Heart left ventricle (tissue), 16 donors: ENCODE results near the gene IGF2BP1. TPM values are rescaled to one million over a fixed set of nuclear protein-coding genes. Genes with fewer than 3 reads are reported as not detected.
"Not testable (repeated sequence)": the region's sequence is repeated elsewhere in the genome, so short reads cannot be mapped to it uniquely, and the experiment has no call there.

Source experiments
- ATAC-seq, 4 donors: fragments of 200-7000 bp; cut with Tn5 transposase; one replicate each; pipeline ENCODE4 v1.9.1; 2020 to 2022; ENCODE audit warnings: moderate library complexity in 4 of 4, mild to moderate bottlenecking in 3 of 4, moderate number of reproducible peaks in 1 of 4
- DNase-seq, 5 donors: peaks; one replicate each; pipeline ENCODE4 v3.0.0-alpha.2; 2020
- H3K27ac ChIP-seq, 12 donors: fragments of 200-600 bp; sonication (generic) in 4 of 12; one replicate each; pipeline versions ENCODE4 v1.5.0 to v1.8.0; 2016 to 2022; ENCODE audit warnings: mild to moderate bottlenecking in 2 of 12
- H3K27me3 ChIP-seq, 9 donors: fragments of 200-600 bp; sonication (generic) in 2 of 9; one replicate each; pipeline versions ENCODE4 v1.5.1 to v1.8.0; 2016 to 2022; ENCODE audit warnings: mild to moderate bottlenecking in 3 of 9
- H3K36me3 ChIP-seq, 9 donors: fragments of 200-600 bp; sonication (generic) in 2 of 9; one replicate each; pipeline versions ENCODE4 v1.5.0 to v1.8.0; 2018 to 2022; ENCODE audit warnings: mild to moderate bottlenecking in 2 of 9
- H3K4me1 ChIP-seq, 12 donors: fragments of 200-600 bp; sonication (generic) in 4 of 12; one replicate each; pipeline versions ENCODE4 v1.5.0 to v1.8.0; 2016 to 2022; ENCODE audit warnings: mild to moderate bottlenecking in 3 of 12
- H3K4me3 ChIP-seq, 12 donors: fragments of 200-600 bp; sonication (generic) in 4 of 12; one replicate each; pipeline versions ENCODE4 v1.5.0 to v1.8.0; 2017 to 2022; ENCODE audit warnings: mild to moderate bottlenecking in 9 of 12, moderate library complexity in 4 of 12
- H3K9me3 ChIP-seq, 12 donors: fragments of 200-600 bp; sonication (generic) in 4 of 12; one replicate each; pipeline versions ENCODE4 v1.5.0 to v1.8.0; 2016 to 2022; ENCODE audit warnings: mild to moderate bottlenecking in 1 of 12
- CTCF ChIP-seq, 12 donors: fragments of 200-600 bp; sonication (generic) in 4 of 12; IDR thresholded peaks; one replicate each; pipeline versions ENCODE4 v1.5.0 to v1.8.0; 2018 to 2022; ENCODE audit warnings: antibody characterized with exemption in 12 of 12, mild to moderate bottlenecking in 5 of 12
- POLR2A ChIP-seq, 2 donors: fragments of 450-650 bp; IDR thresholded peaks; one replicate each; pipeline ENCODE4 v1.6.1; 2017; ENCODE audit warnings: antibody characterized with exemption in 2 of 2, mild to moderate bottlenecking in 2 of 2, moderate library complexity in 2 of 2
- WGBS, 4 donors: extraction: QIAGEN DNeasy Blood & Tissue Kit in 2 of 4; methylation state at CpG; one replicate each; pipeline versions ENCODE4 v1.1.5 to v1.1.7; 2013 to 2018; 5-methylcytosine and 5-hydroxymethylcytosine counted together
- intact Hi-C, 10 donors: fragments of 100-400 bp; cut with DNase I; formaldehyde crosslinking; loops; one replicate each; pipeline versions ENCODE4 v1.11.1 to v1.14.2; 2022
- polyA plus RNA-seq, 2 donors: library from polyadenylated mRNA; stranded (reverse); fragments of 200-250 nt; gene quantifications; one replicate each; pipeline ENCODE4 v1.2.3, GENCODE V29; 2013
- total RNA-seq, 9 donors: library from RNA; depleted of rRNA in 2 of 9; stranded (reverse); fragments of >200 nt in 2 of 9; fragmentation: NEBNext Ultra II Directional in 3 of 9; extraction: Animal tissue kit (Norgen Biotek cat#: 25700) in 3 of 9; gene quantifications; one replicate each; pipeline versions ENCODE4 v1.1.0 to v1.2.4, GENCODE V29; 2016 to 2023
- donor health status: ischemic (EF 13 %, LVEDD 7.1; RV severe dilation, severe dysfunction).
- donor health status: healthy with polysubstance abuse.
- donor health status: DM: no; HTN: yes; CAD: no.
- donor health status: DM: no; HTN: no; CAD: no.
- donor health status: ischemic (EF 25% LVEDD 6.9; RV normal size, moderate dysfunction).
- donor health status: ischemic (EF 25% LVEDD 5.7; RV mildly dilated, moderate dysfunction).
- donor health status: healthy.
- donor health status: DM: yes; HTN: yes; CAD: no.
- donor health status: ischemic (EF 35%, LVEDD 5.7; RV mildly dilated, moderate dysfunction).
- donor health status: nonischemic (EF 11% LVEDD 7.7; RV severe dilation, severe dysfunction).
- donor health status: DM: yes; HTN: yes; CAD: no.
- donor health status: PGD.
- donor health status: ischemic (EF 29% LVEDD 5.4; RV normal size, mild dysfunction).
- donor health status: nonischemic (EF 23%, LVEDD 6.1; RV moderate dilation, normal function).

IGF2BP1 gene
- total and polyA plus RNA-seq, 11 donors = 0.01 TPM; not detected in 10

- peaks cover 0 to 9% (median under 1%) of the 10 kb centered on the region in 12 donors for H3K4me1 ChIP-seq
- H3K9me3 ChIP-seq = no peaks in the 10 kb centered on the region
- H3K36me3 ChIP-seq = no peaks in the 10 kb centered on the region
- intact Hi-C loops = loop anchor here in 2 of 10 donors (10.0 kb wide), 2 partner anchors 258 to 278 kb away; partner anchors contain the start of genes HOXB13 (in 1 of the 2), PRAC1 (in 1 of the 2) and PRAC2 (in 1 of the 2)
- DNase-seq (no peak), ATAC-seq (no peak)
- H3K27ac ChIP-seq = no peak overlapping the region
- TF ChIP-seq CTCF (IDR thresholded peaks at IDR 0.05) (no peak), POLR2A (IDR thresholded peaks at IDR 0.05) (no peak)
- H3K4me3 ChIP-seq = no peak overlapping the region
- peaks cover 49 to 100% (median 87%) of the 10 kb centered on the region in 9 donors for H3K27me3 ChIP-seq
Measured at GRCh38 chr17:49002766-49003165, 5.6 kb downstream of the IGF2BP1 start.

DNA sequence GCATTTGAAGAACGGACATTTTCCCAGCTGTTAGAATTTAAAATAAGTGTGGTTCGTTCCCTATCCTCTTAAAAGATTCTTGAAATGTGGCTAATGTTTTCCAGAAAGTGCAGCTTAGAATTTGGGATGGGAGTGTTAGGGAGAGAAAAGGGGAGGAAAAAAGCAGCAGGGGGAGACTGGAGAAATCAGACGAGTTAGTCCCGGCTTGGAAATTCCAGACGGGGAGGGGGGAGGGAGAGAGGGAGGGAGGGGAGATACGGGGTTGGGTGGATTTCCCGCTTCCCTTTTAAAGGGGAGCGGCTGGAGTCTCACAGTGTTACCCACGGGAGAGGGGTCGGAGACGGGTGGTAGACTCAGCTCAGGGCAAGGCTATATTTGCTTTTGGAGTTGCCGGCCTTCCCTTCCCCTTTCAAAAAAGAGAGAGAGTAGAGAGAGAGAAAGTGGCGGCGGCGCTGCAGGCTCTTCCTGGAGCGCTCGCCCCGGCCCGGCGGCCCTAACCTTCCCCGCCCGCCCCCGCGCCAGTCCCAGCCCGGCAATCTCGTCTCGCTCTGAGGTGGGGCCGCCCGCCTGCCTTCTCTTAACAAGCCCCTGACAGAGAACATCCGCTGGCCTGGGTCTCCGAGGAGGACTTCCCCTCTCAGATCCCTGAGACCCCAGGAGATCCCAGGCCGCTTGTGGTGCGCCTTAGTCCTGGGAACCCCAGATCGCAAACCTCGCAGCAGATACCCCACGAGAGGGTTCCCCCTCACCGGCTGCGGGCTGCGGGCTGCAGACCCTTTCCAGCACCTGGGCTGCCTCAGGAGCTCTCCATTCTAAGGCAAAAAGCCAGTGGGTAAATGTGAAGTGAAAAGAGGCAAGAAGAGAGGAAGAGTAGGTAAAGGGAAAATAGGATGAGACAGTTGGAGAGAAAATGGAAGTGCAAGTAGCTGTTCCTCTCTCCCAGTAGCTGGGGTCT, 6.6 kb downstream of the IGF2BP1 start:
- ATAC-seq (no peak), DNase-seq (no peak)
- WGBS, 4 donors = 4 to 8% (median 7%) methylated on average over 32 to 39 of the region's 39 CpGs
- no peaks in the 10 kb centered on the region for H3K9me3 ChIP-seq
- no peak overlapping the region for H3K27ac ChIP-seq
- peaks cover 38 to 99% (median 77%) of the 10 kb centered on the region in 9 donors for H3K27me3 ChIP-seq
- no peaks in the 10 kb centered on the region for H3K36me3 ChIP-seq
- no peaks in the 10 kb centered on the region for H3K4me1 ChIP-seq
- no peak for TF ChIP-seq POLR2A (IDR thresholded peaks at IDR 0.05)
- H3K4me3 ChIP-seq = no peak overlapping the region
- intact Hi-C loops = loop anchor here in 2 of 10 donors (10.0 kb wide), 2 partner anchors 259 to 279 kb away; partner anchors contain the start of genes HOXB13 (in 1 of the 2), PRAC1 (in 1 of the 2) and PRAC2 (in 1 of the 2)

DNA sequence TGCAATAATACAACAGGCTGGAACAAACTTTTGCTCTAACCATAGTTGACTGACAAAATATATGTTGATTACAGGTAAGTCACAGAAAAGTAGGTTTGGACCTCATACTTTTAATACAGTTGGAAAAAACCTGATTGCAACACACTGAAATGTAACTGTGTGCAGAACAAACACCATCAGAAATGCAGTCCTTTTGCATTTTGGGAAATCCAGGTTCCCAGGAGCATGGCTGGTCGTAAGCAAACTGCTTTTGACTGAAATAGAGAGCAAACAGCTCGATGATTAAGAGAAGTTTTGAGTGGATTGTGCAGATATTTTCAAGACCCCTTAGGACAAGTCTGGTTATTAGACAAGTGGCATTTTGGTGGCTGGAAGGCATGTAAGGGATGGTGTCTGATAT, 8.0 kb downstream of the IGF2BP1 start:
- WGBS, 4 donors = 72 to 85% (median 82%) methylated on average over 2 of the region's 2 CpGs
- no peaks in the 10 kb centered on the region for H3K9me3 ChIP-seq
- no peak for ATAC-seq
- TF ChIP-seq CTCF (IDR thresholded peaks at IDR 0.05) (no peak), POLR2A (IDR thresholded peaks at IDR 0.05) (no peak)
- peaks cover 28 to 100% (median 75%) of the 10 kb centered on the region in 9 donors for H3K27me3 ChIP-seq
- no peak overlapping the region for H3K4me3 ChIP-seq
- intact Hi-C loops = loop anchor here in 2 of 10 donors (10.0 kb wide), 2 partner anchors 260 to 280 kb away; partner anchors contain the start of genes HOXB13 (in 1 of the 2), PRAC1 (in 1 of the 2) and PRAC2 (in 1 of the 2)
- no peaks in the 10 kb centered on the region for H3K36me3 ChIP-seq
- H3K4me1 ChIP-seq = no peaks in the 10 kb centered on the region
- DNase-seq = no peak
- no peak overlapping the region for H3K27ac ChIP-seq

GRCh38 chr17:49008908-49009307, 11.7 kb downstream of the IGF2BP1 start:
- not testable (repeated sequence) for H3K36me3 ChIP-seq, H3K4me1 ChIP-seq, H3K9me3 ChIP-seq, H3K4me3 ChIP-seq, H3K27ac ChIP-seq, ATAC-seq
- WGBS, 4 donors = 90 to 100% (median 95%) methylated on average over 5 of the region's 5 CpGs
- intact Hi-C loops = loop anchor here in 2 of 10 donors (10.0 kb wide), 2 partner anchors 264 to 284 kb away; partner anchors contain the start of genes HOXB13 (in 1 of the 2), PRAC1 (in 1 of the 2) and PRAC2 (in 1 of the 2)
- H3K27me3 ChIP-seq = peaks cover 34 to 100% (median 67%) of the 10 kb centered on the region in 9 donors
- DNase-seq = peak in 1 of 5 donors; percentile 4

- H3K27me3 ChIP-seq = peaks cover 25 to 94% (median 61%) of the 10 kb centered on the region in 9 donors
- no peak for ATAC-seq
Measured at GRCh38 chr17:49012769-49013255, 15.6 kb downstream of the IGF2BP1 start.

More at GRCh38 chr17:49012769-49013255, 15.6 kb downstream of the IGF2BP1 start:
- DNase-seq = no peak
- 68 to 73% (median 71%) methylated on average over 9 of the region's 9 CpGs for WGBS, 4 donors
- no peak for TF ChIP-seq POLR2A (IDR thresholded peaks at IDR 0.05)
- no peak for TF ChIP-seq CTCF (IDR thresholded peaks at IDR 0.05)
- Histone ChIP-seq H3K4me1 (peaks cover 0 to 10% (median 0%) of the 10 kb centered on the region in 12 donors), H3K4me3 (no peak overlapping the region), H3K9me3 (no peaks in the 10 kb centered on the region), H3K36me3 (no peaks in the 10 kb centered on the region), H3K27ac (no peak overlapping the region)
- intact Hi-C loops = no loop called here
